ENCODE data around the gene CD7. TPM values are rescaled to one million over a fixed set of nuclear protein-coding genes. Genes with fewer than 3 reads are reported as not detected.

Gene CD7
- polyA plus RNA-seq, 3 donors, result 0.34 to 0.42 (median 0.40) TPM

- DNase-seq (ENCODE audit: extremely low read depth in 1 of 11, low read depth in 9 of 11, low spot score in 4 of 11), result no peak
Measured at GRCh38 chr17:82331345-82331939, 14.0 kb upstream of the CD7 start.

DNA sequence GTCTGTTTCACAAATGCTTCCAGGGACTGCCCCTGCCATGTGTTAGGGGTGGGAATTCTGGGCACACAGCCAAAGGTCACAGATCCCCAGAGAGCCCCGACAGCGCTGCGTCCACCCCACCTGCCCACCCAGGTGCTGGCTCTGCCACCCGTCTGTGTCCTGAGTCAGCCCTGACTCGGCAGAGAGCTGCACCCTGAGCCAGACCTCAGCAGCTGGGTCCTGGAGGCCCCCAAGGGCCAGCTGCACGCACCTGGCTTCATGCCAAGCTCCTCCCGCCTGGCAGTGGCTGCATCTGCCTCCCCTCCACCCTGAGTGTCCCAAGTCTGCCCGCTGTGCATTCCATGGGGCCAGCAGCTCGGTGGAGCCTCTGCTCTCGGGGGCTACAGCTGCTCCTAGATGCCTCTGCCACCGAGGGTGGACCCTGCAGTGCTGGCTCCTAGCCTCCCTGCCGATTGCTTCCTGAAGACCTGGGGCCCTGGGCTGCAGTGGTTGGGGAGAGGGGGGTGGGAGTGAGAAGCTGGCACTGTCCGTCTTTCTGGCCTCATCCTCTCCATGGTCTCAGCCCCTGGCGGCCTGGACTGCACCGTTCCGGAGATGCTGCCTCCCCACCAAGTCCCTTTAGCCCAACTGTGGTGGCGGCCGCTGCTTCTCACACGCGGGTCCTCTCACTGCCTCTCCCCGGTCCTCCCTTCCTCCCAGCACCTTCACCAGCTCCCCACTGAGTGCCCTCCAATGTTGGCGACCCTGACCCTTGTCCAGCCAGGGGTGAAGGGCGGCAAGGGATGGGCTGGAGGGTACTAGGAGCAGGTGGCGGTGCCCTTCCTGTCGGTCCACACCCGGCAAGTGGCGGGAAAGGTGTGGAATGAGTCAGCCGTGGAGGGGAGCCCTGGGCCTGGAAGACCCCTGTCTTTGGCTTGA is 13.2 kb upstream of the CD7 start:
- no peak for DNase-seq (ENCODE audit: extremely low read depth in 1 of 11, low read depth in 9 of 11, low spot score in 4 of 11)

DNA sequence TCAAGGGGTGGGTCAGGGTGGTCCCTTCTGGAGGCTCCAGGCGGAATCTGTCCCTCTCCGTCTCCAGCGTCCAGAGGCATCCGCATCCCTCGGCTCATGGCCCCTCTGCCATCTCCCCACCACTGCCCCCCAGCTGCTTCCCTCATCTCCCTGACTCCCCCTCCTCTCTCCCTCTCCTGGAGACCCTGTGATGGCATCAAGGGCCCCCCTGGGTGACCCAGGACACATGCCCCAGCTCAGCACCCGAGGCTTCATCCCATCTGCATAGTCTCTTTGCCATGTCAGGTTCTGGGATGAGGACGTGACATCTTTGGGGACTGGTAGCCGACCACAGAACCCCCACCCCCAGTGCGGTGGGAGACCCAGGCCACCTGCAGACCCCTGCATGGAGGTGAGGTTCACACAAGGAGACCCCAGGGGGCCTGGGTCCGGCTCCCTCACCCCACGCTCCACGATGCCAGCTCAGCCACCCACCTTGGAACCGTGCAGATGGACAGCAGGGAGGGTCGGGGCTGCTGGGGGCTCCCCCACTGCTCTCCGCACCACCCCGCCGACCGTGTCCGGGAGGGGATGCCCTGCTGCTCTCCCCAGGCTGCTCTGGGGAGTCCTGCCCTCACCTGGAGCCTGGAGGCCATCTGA is 12.4 kb upstream of the CD7 start:
- DNase-seq (ENCODE audit: extremely low read depth in 1 of 11, low read depth in 9 of 11, low spot score in 4 of 11), result no peak

DNA sequence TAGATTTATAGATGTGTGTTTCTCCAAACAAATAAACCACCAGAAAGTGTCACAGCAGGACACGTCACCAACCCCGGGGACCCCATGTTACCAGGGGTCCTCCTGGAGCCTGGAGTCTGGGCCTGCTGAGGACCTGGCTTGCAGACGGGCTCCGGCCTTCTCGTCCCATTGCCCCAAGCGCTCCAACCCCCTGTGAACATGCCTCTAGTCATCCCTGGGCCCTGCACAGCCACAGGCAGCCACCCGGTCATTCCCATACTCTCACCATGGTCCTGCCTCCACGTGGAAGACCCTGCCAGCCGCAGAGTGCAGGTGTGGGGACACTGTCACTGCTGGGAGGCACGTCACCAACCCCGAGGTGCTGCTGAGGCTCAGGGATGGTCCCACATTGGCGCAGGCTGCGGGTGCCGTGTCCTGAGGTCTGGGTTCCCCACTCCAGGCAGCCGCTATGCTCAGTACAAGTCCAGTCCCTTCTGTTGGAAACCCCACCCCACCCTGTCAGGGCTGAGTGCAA is 11.6 kb upstream of the CD7 start:
- DNase-seq (ENCODE audit: extremely low read depth in 1 of 11, low read depth in 9 of 11, low spot score in 4 of 11), result no peak

DNA sequence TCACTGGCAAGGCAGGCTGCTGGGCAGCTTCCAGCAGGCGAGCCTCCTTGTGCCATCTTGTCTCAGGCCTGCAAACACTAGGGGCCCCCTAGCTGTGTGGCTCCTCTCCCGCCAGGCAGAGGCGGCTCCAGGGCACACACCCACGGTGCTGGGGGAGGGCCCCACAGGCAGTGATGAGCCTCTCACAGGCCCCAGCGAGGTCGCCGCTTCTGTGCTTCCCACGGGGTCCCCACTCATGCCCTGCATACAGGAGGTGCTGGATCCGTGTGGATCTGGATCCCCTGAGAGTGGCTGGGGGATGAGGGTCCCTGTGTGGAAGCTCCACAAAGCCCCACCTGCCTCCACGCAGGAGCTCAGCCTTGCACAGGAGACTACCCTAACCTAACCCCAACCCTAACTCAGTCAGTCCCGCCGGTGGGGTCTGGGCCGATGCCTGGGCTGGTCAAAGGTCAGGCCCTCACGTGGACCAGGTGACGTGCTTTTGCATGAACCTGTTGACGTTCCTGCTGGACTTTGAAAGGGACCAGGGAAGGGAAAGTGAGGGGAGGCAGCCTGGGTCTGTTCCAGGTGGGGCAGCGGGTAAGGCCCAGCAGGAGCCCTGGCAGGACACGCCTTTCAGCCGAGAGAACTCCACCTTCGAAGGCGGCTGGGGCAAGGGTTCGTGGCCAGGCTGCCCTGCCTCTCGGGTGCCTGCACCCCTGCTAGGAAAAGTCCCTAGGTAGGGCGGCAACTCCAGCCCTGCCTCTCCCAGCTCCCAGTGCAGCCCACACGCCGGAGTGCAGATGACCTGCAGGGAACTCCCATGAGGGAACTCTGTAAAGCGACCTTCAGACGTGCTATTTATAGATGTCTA is 11.0 kb upstream of the CD7 start:
- no peak for DNase-seq (ENCODE audit: extremely low read depth in 1 of 11, low read depth in 9 of 11, low spot score in 4 of 11)

GRCh38 chr17:82327757-82328140 is 10.3 kb upstream of the CD7 start:
- DNase-seq (ENCODE audit: extremely low read depth in 1 of 11, low read depth in 9 of 11, low spot score in 4 of 11), result no peak

DNA sequence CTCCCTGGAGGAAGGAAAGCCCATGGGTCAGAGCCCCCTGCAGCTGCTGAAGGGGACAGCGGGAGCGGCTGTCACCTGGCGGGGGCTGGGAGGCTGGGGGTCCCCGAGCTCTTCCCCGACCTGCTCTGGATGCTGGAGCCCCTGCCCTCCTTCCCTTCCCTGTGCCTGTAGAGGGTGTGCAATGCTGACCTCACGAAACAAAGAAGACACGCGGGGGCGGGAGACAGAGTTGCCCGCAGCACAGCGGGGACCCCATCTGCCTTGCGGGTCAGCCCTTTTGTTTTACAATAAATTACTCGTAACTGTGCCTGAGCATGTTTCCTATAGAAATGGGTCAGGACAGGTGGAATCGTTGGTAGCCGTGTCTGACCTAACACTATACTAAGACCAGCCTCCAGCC is 9.9 kb upstream of the CD7 start:
- DNase-seq (ENCODE audit: extremely low read depth in 1 of 11, low read depth in 9 of 11, low spot score in 4 of 11), result no peak

GRCh38 chr17:82325286-82326180 is 8.1 kb upstream of the CD7 start:
- DNase-seq (ENCODE audit: extremely low read depth in 1 of 11, low read depth in 9 of 11, low spot score in 4 of 11), result no peak

DNA sequence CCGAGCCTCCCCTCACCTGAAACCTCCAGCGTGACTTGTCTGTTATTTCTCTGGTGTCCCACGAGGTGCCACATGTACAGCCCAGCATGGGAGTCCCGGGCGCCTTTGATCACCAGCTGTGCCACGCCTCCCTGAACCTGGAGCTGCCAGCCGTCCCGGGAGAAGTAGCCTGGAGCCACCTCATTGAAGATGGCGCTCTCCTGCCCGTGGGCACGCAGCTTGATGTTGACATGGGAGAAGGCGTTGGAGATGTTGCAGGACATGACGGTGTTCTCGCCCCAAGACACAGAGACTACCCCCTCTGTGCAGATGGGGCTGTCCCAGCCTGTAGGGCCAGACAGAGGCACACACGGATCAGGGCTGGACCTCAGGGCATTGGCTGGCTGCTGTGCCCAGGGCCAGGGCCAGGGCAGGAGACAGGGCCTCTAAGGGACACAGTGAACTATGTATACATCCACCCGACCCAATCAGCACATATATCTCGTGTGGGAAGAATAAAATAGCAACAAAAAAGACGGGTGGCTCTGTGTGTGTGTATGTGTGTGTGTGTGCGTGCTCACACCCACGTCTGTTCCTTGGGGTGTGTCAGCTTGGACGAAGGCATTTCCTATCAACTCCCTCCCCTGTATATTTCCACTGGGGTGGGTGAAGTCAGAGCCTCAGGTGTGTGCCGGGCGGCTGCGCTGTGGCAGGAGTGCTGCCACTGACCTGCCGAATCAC is 7.3 kb upstream of the CD7 start:
- DNase-seq (ENCODE audit: extremely low read depth in 1 of 11, low read depth in 9 of 11, low spot score in 4 of 11), result no peak

- no peak for DNase-seq (ENCODE audit: extremely low read depth in 1 of 11, low read depth in 9 of 11, low spot score in 4 of 11)
Measured at GRCh38 chr17:82323514-82324234, 6.3 kb upstream of the CD7 start.

DNA sequence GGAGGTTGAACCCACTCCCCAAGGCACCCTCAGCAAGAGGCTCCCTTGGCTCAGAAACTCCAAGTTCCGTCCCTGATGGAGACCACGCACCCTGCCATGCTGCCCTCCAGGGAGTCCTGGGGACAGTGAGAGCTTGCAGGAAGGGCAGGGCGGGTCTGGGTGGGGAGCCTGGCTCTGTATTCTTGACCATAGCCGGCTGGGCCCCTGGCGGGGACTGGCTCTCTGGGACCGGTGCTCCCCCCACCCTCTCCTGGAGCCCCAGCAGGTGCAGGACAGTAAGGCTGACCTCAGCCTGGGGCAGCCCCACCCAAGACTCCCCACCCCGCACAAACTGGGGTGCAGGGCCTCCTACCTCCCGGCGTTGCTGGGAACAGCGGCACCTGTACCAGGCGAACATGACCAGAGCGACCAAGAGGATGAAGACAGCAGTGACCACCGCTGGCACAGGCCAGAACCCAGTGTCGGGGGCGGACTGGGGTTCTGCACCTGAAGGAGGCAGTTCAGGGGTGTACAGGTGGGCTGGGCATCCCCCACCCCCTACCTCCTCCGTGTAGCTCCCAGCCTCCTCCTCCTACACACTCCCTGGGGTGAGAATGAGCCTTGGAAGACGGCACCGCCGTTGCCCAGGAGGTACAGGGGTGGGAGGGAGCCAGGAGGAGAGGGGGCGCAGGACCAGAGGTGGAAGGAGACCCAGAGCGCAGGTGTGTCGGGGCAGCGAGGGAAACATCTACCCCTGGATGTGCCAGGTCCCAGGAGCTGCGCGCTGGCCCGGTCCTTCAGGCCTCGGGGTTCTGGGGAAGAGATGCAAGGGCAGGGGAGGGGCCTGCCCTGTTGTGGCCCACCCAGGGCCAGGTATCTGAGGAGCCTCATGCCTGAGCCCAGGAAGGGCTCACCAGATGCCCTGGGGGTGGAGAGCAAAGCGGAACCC is 5.4 kb upstream of the CD7 start:
- DNase-seq (ENCODE audit: extremely low read depth in 1 of 11, low read depth in 9 of 11, low spot score in 4 of 11), result no peak

DNA sequence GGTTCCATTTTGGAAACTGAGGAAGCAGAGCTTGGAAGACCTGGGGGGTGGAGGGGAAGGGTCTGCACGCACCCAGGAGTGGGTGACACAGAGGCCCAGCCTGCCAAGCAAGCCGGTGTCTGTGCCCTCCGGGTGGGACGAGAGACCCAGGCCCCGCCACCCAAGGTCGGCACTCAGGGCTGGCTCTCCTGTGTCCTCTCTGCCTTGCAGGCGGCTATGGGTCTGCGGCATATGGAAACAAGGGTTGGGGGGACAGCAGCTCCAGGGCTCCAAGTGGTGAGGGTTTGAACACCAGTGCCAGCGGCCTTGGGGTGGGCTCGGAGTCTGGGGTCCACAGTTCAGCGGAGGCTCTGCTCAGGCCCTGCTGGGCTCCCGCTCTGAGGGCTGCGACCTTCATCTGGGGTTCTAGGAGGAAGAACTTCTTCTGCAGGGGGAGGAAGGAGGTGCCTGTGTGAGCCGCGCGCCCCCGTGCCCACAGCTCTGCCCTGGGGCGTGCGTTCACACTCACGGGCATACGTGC is 4.6 kb upstream of the CD7 start:
- no peak for DNase-seq (ENCODE audit: extremely low read depth in 1 of 11, low read depth in 9 of 11, low spot score in 4 of 11)

DNA sequence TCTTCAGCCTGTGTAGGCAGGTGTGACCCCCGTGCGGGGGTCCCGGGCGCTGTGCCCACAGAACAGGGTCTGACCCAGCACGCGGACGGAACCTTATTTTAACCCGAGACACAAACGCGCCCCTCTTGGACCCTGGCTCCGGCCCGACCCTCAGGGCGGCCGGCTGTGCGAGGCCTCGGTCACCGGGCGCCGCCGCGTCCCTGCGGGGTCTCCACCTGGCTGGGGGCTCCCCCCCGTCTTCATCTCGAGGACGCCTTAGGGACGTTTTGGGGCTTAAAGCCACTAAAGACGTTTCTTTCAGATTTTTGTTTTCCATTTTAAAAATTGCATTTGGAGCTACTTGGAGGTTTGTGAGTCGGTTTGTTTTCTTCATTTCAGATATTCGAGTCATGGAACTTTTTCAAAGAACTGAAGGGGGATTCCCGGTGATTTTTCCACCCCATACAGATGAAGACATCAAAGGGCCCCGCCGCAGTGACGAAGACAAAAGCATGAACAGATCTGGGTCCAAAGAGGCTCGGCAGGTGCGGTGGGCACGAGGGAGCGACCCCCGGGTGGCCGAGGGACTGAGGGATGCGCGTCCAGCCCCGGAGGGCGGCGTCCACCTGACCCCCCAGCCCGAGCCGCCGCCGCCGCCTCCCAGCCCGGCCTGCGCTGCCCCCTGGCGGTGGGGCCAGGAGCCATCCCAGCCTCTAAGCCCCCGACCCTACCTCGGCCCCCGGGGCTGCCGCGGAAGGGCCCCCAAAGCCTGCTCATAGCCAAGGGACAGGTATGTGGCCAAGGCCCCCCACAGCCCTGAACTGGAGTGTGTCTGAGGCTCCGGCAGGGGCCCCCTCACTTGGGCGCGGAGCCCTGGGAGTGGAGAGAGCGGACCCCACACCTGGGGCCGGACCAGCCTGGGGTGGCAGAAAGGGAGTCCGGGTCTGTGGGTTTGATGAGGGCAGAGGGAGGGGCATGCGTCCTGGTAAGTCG is 3.8 kb upstream of the CD7 start:
- no peak for DNase-seq (ENCODE audit: extremely low read depth in 1 of 11, low read depth in 9 of 11, low spot score in 4 of 11)

- DNase-seq (ENCODE audit: extremely low read depth in 1 of 11, low read depth in 9 of 11, low spot score in 4 of 11), result no peak
Measured at GRCh38 chr17:82320140-82320840, 2.9 kb upstream of the CD7 start.

Data from renal cortex interstitium (tissue), 11 donors.